GM19328 (cell line): ENCODE measurements around the gene PLEKHG3.
"Not testable (repeated sequence)": the region's sequence is repeated elsewhere in the genome, so short reads cannot be mapped to it uniquely, and the experiment has no call there.

Experiments
- ATAC-seq: cut with Tn5 transposase; IDR thresholded peaks from one replicate; pipeline ENCODE4 v1.9.1; 2021; ENCODE audit warnings: mild to moderate bottlenecking, moderate library complexity; ENCODE audit not compliant: unreplicated experiment

PLEKHG3 gene

GRCh38 chr14:64704143-64704742, at the start of gene PLEKHG3:
TSS of gene PLEKHG3 (plus strand) at chr14:64704424. CDS start at chr14:64727632, 23,208 bp downstream.
- ATAC-seq, result no peak

GRCh38 chr14:64654901-64655300, 49.3 kb upstream of the PLEKHG3 start:
- no peak for ATAC-seq

GRCh38 chr14:64656986-64657385, 47.2 kb upstream of the PLEKHG3 start:
- ATAC-seq, result no peak

GRCh38 chr14:64658201-64658600, 46.0 kb upstream of the PLEKHG3 start:
- no peak for ATAC-seq

- not testable (repeated sequence) for ATAC-seq
Measured at GRCh38 chr14:64658700-64659264, 45.4 kb upstream of the PLEKHG3 start.

GRCh38 chr14:64659366-64659765, 44.9 kb upstream of the PLEKHG3 start:
- no peak for ATAC-seq

- no peak for ATAC-seq
Measured at GRCh38 chr14:64663174-64663573, 41.0 kb upstream of the PLEKHG3 start.

- no peak for ATAC-seq
Measured at GRCh38 chr14:64671591-64671990, 32.6 kb upstream of the PLEKHG3 start.

- no peak for ATAC-seq
Measured at GRCh38 chr14:64673316-64673715, 30.9 kb upstream of the PLEKHG3 start.

GRCh38 chr14:64673748-64674147, 30.5 kb upstream of the PLEKHG3 start:
- ATAC-seq, result no peak

GRCh38 chr14:64674829-64675228, 29.4 kb upstream of the PLEKHG3 start:
- ATAC-seq, result no peak

- ATAC-seq, result no peak
Measured at GRCh38 chr14:64675312-64675711, 28.9 kb upstream of the PLEKHG3 start.

- ATAC-seq, result no peak
Measured at GRCh38 chr14:64676410-64677008, 27.7 kb upstream of the PLEKHG3 start.

GRCh38 chr14:64680013-64680713, 24.1 kb upstream of the PLEKHG3 start:
- ATAC-seq, result no peak

- ATAC-seq, result no peak
Measured at GRCh38 chr14:64680714-64681065, 23.5 kb upstream of the PLEKHG3 start.

GRCh38 chr14:64681796-64682710, 22.2 kb upstream of the PLEKHG3 start:
- no peak for ATAC-seq

GRCh38 chr14:64682843-64683242, 21.4 kb upstream of the PLEKHG3 start:
- ATAC-seq, result no peak

GRCh38 chr14:64683264-64683663, 21.0 kb upstream of the PLEKHG3 start:
- ATAC-seq, result no peak

- ATAC-seq, result no peak
Measured at GRCh38 chr14:64684091-64684490, 20.1 kb upstream of the PLEKHG3 start.

GRCh38 chr14:64685371-64686281, 18.6 kb upstream of the PLEKHG3 start:
- no peak for ATAC-seq
